NCI-H2227 (cell line): ENCODE data around the gene TBX5.
"Not testable (repeated sequence)": the region's sequence is repeated elsewhere in the genome, so short reads cannot be mapped to it uniquely, and the experiment has no call there.

Experiments
- DNase-seq: peaks from one replicate; lab custom pipeline; 2025; ENCODE audit not compliant: unreplicated experiment; lab: John Stamatoyannopoulos, UW

TBX5 gene

GRCh38 chr12:114384739-114385138 lies 21.2 kb downstream of the TBX5 start:
- DNase-seq: no peak

GRCh38 chr12:114381177-114381576 lies 24.8 kb downstream of the TBX5 start:
- no peak for DNase-seq

GRCh38 chr12:114371733-114372132 lies 34.2 kb downstream of the TBX5 start:
- DNase-seq: no peak

DNA sequence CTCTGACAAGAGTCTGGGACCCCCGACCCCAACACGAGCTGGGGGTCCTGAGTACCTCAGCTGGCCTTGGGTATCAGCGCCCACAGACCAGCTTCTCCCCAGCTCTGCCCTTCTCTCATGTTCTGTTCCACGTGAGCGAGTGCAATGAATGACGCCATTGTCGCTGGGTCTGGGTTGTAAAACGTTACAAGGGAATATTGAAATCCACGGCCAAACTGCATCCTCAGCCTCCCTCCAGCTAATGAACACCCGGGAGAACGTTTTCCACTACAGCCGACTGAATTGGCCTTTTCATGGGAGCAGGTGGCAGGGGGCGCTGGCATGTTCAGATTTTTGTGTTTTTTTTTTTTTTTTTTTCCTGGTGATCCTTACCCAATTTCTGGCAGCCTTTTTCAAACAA lies 34.7 kb downstream of the TBX5 start:
- no peak for DNase-seq

DNA sequence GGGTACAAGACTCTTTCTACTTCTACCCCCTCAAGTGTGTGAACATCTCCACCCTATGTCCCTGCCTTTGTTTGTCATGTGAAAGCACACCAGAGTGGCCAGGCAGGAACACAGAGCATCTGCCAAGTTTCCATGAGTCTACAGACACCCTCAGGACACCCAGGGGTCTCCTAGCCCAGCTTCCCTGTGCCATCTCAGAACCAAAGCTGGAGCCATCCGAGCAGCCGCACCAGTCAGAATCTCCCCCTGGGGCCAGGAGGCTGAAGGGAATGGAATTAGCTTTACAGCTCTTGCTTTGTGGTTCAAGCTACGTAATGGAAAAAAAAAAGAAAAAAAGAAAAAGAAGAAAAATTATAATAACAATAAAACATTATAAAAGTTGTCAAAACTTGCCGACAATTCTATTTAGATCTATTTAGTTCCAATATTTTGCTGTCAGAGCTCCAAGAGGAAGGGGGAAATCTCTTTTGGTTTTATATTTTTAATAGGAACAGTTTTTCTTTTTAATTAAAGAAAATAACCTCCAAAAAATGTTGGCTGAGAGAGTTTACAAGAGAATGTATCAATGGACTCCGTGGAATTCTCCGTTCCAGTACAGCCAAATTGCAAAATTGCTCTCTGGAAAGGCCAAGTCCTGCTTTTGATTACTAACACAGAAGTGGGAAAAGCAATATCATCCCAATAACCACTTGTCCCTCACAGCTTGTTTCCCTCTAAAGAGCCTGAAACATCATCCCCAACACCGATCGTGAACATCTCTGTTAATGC lies 37.1 kb downstream of the TBX5 start:
- DNase-seq: no peak

GRCh38 chr12:114361992-114362391 lies 44.0 kb downstream of the TBX5 start:
- DNase-seq: no peak

GRCh38 chr12:114361545-114361944 lies 44.4 kb downstream of the TBX5 start:
- no peak for DNase-seq

- DNase-seq: no peak
Observed at GRCh38 chr12:114360485-114360884, 45.5 kb downstream of the TBX5 start.

DNA sequence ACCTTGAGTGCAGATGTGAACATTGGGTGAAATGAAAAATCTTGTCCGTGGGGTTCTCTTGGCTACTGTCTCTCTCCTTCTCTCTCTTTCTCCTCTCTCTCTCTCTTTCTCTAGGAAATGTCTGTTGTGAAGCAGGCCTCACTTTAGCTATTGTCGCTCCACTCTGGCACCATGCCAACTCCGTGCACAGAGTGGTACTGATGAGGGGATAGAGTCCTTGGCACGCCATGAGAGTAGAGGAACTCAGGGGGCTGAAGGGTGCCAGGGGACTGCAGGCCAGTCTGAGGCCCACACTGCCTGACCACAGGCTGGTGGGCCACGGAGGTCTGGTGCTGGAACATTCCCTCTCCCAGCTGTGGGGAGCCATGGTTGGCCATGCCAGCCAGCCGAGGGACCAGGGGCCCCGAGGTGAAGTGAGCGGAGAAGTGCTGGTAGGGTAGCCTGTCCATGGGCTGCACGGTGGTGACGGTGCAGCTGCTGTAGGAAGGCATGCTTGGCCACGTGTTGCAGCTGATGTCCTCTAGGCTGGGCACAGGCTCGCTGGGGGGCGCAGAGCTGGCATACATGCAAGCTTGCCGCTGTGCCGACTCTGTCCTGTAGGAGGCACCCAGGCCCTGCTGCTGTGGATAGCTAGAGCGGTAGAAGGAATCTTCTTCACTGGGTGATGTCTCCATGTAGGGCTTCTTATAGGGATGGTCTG lies 50.4 kb downstream of the TBX5 start:
- DNase-seq: no peak

DNA sequence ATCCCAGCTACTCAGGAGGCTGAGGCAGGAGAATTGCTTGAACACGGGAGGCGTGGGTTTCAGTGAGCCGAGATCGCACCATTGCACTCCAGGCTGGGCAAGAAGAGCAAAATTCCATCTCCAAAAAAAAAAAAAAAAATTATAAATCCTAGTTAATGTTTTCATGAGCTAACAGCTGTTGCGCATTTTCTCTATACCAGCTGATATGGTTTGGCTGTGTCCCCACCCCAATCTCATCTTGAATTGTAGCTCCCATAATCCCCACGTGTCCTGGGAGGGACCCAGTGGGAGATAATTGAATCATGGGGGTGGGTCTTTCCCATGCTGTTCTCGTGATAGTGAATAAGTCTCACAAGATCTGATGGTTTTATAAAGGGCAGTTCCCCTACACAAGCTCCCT lies 56.7 kb downstream of the TBX5 start:
- not testable (repeated sequence) for DNase-seq

DNA sequence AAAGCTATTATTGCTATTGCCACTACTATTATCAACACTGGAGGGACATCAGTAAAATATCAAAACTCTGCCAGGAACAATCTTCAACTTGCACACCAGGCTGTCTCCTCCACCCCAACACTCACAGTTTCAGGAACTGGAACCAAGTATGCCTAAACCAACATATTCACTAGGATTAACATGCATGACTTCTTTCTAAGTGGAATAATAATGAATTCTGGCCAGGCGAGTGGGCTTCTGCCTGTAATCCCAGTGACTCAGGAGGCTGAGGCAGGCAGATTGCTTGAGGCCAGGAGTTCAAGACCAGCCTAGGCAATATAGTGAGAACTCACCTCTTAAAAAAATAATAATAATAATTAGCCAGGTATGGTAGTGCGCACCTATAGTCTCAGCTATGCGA lies 58.1 kb downstream of the TBX5 start:
- no peak for DNase-seq

GRCh38 chr12:114344831-114345230 lies 61.1 kb downstream of the TBX5 start:
- no peak for DNase-seq

- no peak for DNase-seq
Observed at GRCh38 chr12:114344303-114344663, 61.7 kb downstream of the TBX5 start.

GRCh38 chr12:114343585-114344302 lies 62.2 kb downstream of the TBX5 start:
- DNase-seq: no peak

DNA sequence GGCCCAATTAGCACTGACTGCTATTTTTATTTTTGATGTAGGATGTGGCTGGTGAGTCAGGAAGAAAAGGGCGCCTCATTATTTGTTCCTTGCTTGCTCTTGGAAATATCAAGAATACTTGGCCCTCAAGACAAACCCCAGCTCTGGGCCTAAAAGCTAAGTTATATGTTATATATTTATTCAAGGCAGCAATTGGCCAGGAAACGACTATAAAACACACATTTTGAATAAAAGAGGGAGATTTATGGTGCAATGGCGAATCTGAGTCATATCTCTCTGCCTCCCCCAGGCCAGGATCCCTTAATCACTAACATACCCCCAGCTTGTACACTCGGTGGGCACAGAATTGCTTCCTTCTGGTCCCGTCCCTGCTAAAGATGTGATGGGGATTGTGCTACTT lies 63.3 kb downstream of the TBX5 start:
- DNase-seq: no peak

DNA sequence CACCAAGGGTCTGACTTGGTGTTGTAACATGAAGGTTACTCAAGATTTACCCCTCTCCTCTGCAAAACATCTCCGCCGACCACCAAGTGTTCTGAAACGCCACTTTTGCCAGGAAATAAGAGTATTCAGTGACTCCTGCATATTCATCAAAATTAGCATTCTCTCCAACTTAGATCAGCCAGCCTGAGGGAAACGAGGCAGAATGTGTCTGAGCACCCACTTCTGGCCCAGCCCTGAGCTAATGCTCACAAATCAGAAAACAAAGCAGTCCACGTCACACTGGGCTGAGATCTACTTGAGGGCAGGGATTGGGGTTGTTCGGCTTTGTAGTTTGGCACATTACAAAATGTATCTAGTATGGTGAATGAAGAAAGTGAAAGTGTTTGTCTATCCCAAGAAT lies 64.3 kb downstream of the TBX5 start:
- no peak for DNase-seq

DNA sequence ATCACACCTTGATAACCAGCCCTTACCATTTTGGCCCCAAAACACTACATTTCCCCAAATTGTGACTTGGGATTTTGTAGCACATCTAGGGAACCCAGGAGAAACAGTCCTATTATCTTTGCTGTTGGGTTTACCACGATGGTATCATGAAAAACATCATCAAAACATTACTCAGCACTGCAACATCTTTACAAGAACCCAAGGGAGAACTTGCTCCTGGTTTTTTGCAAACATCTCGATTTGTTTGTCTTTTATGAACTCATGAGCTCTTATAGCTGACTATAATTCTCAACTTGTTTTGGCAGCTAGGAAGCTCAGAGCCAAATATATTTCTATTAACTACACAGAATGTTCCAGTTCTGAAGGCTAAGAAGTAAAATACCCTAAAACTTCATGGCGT lies 65.7 kb downstream of the TBX5 start:
- no peak for DNase-seq

- no peak for DNase-seq
Observed at GRCh38 chr12:114339626-114340025, 66.3 kb downstream of the TBX5 start.

- DNase-seq: no peak
Observed at GRCh38 chr12:114335607-114336006, 70.3 kb downstream of the TBX5 start.

DNA sequence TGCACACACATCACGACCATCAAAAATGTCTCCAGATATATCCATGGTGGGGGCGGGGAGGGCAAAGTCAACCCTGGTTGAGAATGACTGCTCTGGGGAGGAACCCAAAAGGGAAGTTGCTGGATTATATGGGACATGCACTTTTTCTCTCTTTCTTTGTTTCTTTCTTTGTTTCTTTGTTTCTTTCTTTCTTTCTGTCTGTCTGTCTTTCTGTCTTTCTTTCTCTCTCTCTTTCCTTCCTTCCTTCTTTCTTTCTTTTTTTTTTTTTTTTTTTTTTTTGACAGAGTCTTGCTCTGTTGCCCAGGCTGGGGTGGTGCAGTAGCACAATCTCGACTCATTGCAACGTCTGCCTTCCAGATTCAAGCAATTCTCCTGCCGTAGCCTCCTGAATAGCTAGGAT lies 71.5 kb downstream of the TBX5 start:
- no peak for DNase-seq

- DNase-seq: no peak
Observed at GRCh38 chr12:114328292-114328691, 77.7 kb downstream of the TBX5 start.

DNA sequence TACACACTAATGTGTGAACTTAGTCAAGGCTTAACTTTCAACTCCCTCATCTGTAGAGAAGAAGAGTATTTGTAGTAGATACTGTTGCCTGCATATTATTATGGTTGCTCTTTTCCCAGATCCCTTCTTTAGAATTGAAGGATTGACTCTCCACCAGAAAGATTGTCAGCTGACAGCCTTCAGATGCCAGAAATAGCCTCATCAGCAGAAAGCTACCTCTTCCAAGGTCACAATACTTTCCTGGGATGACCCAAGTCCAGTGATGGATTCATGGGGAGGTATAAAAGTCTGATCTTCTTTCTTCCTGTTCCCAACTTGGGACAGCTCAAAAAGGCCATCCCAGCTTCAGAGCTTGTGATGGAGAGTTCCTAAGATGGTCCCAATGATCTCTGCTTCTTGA lies 78.2 kb downstream of the TBX5 start:
- DNase-seq: no peak
